Tibial nerve (tissue), 3 donors: ENCODE data around the gene ZDHHC23.

ENCODE experiments used
- CTCF ChIP-seq, 5 experiments: fragments of 200-600 bp in 3 of 5; fragments of 450-650 bp in 2 of 5; sonication (generic) in 3 of 5; IDR thresholded peaks; one replicate each; pipeline ENCODE4 v1.5.1; 2016 to 2019; ENCODE audit warnings: antibody characterized with exemption in 5 of 5, mild to moderate bottlenecking in 3 of 5, moderate library complexity in 2 of 5
- POLR2A ChIP-seq, 2 donors: fragments of 450-650 bp; IDR thresholded peaks; one replicate each; pipeline ENCODE4 v1.6.1; 2017; ENCODE audit warnings: antibody characterized with exemption in 2 of 2, mild to moderate bottlenecking in 2 of 2, moderate library complexity in 2 of 2

DNA sequence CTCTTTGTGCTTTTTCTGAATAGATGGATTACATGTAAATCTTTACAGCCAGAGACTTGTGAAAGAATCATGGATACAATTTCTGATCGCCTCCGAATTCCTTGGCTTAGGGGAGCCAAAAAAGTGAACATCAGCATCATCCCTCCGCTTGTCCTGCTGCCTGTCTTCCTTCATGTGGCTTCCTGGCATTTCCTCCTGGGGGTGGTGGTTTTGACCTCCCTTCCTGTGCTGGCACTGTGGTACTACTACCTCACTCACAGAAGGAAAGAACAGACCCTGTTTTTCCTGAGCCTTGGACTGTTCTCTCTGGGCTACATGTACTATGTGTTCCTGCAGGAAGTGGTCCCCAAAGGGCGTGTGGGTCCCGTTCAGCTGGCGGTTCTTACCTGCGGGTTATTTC lies 5.9 kb downstream of the ZDHHC23 start:
- no peak for TF ChIP-seq POLR2A (IDR thresholded peaks at IDR 0.05)
- TF ChIP-seq CTCF (IDR thresholded peaks at IDR 0.05), result no peak
